ENCODE results near the gene PTAFR. TPM values are rescaled to one million over a fixed set of nuclear protein-coding genes. Genes with fewer than 3 reads are reported as not detected.
"Not testable (repeated sequence)": the region's sequence is repeated elsewhere in the genome, so short reads cannot be mapped to it uniquely, and the experiment has no call there.

Gene PTAFR
- total RNA-seq, 6 experiments from 2014 or later: 0.90 to 5.2 (median 1.9) TPM

GRCh38 chr1:28145728-28146127, 30.8 kb downstream of the PTAFR start:
- 92% methylated on average over 4 of the region's 5 CpGs for WGBS (ENCODE audit: insufficient coverage, low coverage, low lambda C conversion rate, missing lambda C conversion rate)

GRCh38 chr1:28144203-28145135, 32.0 kb downstream of the PTAFR start:
- TF ChIP-seq CTCF (IDR thresholded peaks at IDR 0.05) (no peak), POLR2A (IDR thresholded peaks at IDR 0.05) (no peak)
- DNase-seq: no peak
- no peak overlapping the region for H3K4me3 ChIP-seq
- no peaks in the 10 kb centered on the region for H3K36me3 ChIP-seq
- H3K9me3 ChIP-seq: no peaks in the 10 kb centered on the region
- intact Hi-C loops (cut with DNase I): no loop called here
- peak in 1 of 4 donors; percentile 41 for ATAC-seq
- H3K27me3 ChIP-seq: no peaks in the 10 kb centered on the region
- WGBS (ENCODE audit: insufficient coverage, low coverage, low lambda C conversion rate, missing lambda C conversion rate): 48% methylated on average over 5 of the region's 5 CpGs
- H3K4me1 ChIP-seq: no peaks in the 10 kb centered on the region
- no peak overlapping the region for H3K27ac ChIP-seq

More at GRCh38 chr1:28145728-28146127, 30.8 kb downstream of the PTAFR start:
- Histone ChIP-seq H3K27me3 (no peaks in the 10 kb centered on the region), H3K9me3 (no peaks in the 10 kb centered on the region), H3K36me3 (no peaks in the 10 kb centered on the region), H3K4me3 (no peak overlapping the region), H3K27ac (no peak overlapping the region), H3K4me1 (no peaks in the 10 kb centered on the region)
- ATAC-seq: no peak
- intact Hi-C loops (cut with DNase I): no loop called here
- TF ChIP-seq CTCF (IDR thresholded peaks at IDR 0.05) (no peak), POLR2A (IDR thresholded peaks at IDR 0.05) (no peak)
- DNase-seq: no peak

GRCh38 chr1:28143496-28144202, 32.8 kb downstream of the PTAFR start:
- 33% methylated on average over 1 of the region's 4 CpGs for WGBS (ENCODE audit: insufficient coverage, low coverage, low lambda C conversion rate, missing lambda C conversion rate)
- TF ChIP-seq CTCF (IDR thresholded peaks at IDR 0.05) (no peak), POLR2A (IDR thresholded peaks at IDR 0.05) (no peak)
- no peaks in the 10 kb centered on the region for H3K36me3 ChIP-seq
- H3K27ac ChIP-seq: no peak overlapping the region
- no peaks in the 10 kb centered on the region for H3K9me3 ChIP-seq
- H3K4me1 ChIP-seq: no peaks in the 10 kb centered on the region
- intact Hi-C loops (cut with DNase I): no loop called here
- DNase-seq: no peak
- peak in 1 of 4 donors; percentile 36 for ATAC-seq
- H3K27me3 ChIP-seq: no peaks in the 10 kb centered on the region
- H3K4me3 ChIP-seq: no peak overlapping the region

GRCh38 chr1:28141685-28142084, 34.8 kb downstream of the PTAFR start:
- intact Hi-C loops (cut with DNase I): no loop called here
- H3K36me3 ChIP-seq: no peaks in the 10 kb centered on the region

GRCh38 chr1:28139866-28140265, 36.6 kb downstream of the PTAFR start:
- 61% methylated on average over 7 of the region's 8 CpGs for WGBS (ENCODE audit: insufficient coverage, low coverage, low lambda C conversion rate, missing lambda C conversion rate)
- H3K27me3 ChIP-seq; DNase-seq; H3K36me3 ChIP-seq; H3K4me3 ChIP-seq; H3K9me3 ChIP-seq; H3K4me1 ChIP-seq; ATAC-seq; H3K27ac ChIP-seq; intact Hi-C loops (cut with DNase I): not testable (repeated sequence)

More at GRCh38 chr1:28141685-28142084, 34.8 kb downstream of the PTAFR start:
- H3K27me3 ChIP-seq: no peaks in the 10 kb centered on the region
- TF ChIP-seq POLR2A (IDR thresholded peaks at IDR 0.05) (no peak), CTCF (IDR thresholded peaks at IDR 0.05) (no peak)
- ATAC-seq: no peak
- H3K4me1 ChIP-seq: no peaks in the 10 kb centered on the region
- no peak for DNase-seq
- WGBS (ENCODE audit: insufficient coverage, low coverage, low lambda C conversion rate, missing lambda C conversion rate): 92% methylated on average over 2 of the region's 2 CpGs
- H3K27ac ChIP-seq: no peak overlapping the region
- no peaks in the 10 kb centered on the region for H3K9me3 ChIP-seq
- H3K4me3 ChIP-seq: no peak overlapping the region

All from right lobe of liver (tissue), 6 donors.